ENCODE results near the gene NUDT3.
A peak's percentile ranks its signal among the peaks of the same experiment; 100 is the strongest.

- TF ChIP-seq CTCF (IDR thresholded peaks at IDR 0.05), result no peak
- peak; percentile 68 for TF ChIP-seq POLR2AphosphoS5 (IDR thresholded peaks at IDR 0.05)
- no peak for TF ChIP-seq POLR2A (IDR thresholded peaks at IDR 0.05)
Measured at GRCh38 chr6:34341481-34341971, 50.9 kb downstream of the NUDT3 start.
